HG03520 (cell line): ENCODE results near the gene VPS51.

Experiments used
- ATAC-seq: cut with Tn5 transposase; IDR thresholded peaks from one replicate; pipeline ENCODE4 v1.9.1; 2021; ENCODE audit warnings: mild to moderate bottlenecking, moderate library complexity; ENCODE audit not compliant: unreplicated experiment

The VPS51 gene

DNA sequence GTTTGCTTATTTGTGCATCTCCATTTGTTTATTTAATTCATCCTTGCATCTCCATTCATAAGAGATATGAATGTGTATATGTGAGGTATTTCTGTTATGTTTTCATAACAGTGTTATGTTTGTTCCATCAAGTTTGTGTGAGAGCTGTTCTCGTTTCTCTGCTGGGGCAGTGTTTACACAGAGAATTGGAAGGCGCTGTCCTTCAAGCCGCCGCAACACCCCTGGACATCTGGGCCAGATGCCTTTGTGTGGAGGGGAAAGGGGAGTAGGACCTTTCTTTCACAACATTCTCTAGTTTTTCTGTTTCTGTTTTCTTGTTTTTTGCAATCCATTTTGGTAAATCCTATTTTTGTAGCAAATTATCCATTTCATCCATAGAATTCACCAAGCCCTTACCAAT is 8.6 kb downstream of the VPS51 start:
- no peak for ATAC-seq

DNA sequence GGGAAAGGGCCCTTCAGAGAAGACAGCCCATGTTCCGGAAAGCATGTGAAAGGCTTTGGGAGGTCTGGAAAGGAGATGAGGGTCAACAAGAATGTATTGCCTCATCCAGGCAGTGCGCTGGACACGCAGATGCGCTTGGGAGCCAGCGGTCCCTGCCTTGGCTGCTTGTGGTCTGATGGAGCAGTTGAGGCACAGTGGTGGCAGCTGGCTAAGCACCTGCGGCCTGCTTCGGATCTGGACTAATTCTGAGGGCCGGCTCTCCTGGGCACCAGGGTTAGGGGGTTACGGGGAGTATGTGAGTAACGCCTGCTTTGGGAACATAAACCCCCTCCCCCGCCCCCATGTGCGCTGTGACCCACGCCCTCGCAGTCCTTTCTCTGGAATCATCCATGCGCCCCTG is 11.1 kb downstream of the VPS51 start:
- no peak for ATAC-seq

DNA sequence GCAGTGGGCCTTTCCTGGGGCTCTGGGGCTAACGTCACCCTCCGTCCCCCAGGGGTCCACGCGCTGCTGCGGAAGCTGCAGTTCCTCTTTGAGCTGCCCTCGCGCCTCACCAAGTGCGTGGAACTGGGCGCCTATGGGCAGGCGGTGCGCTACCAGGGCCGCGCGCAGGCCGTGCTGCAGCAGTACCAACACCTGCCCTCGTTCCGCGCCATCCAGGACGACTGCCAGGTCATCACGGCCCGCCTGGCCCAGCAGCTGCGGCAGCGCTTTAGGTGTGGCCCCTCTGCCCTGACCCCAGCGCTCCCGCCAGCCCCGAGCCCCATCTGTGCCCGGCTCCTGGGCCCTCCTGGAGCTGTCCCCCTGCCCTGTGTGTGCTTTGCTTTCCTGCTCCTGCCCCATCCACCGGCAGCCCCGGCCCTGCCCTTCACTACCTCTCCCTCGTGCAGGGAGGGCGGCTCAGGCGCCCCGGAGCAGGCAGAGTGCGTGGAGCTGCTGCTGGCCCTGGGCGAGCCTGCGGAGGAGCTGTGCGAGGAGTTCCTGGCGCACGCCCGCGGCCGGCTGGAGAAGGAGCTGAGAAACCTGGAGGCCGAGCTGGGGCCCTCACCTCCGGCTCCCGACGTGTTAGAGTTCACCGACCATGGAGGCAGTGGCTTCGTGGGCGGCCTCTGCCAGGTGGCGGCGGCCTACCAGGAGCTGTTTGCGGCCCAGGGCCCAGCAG is 11.9 kb downstream of the VPS51 start:
- ATAC-seq = no peak

DNA sequence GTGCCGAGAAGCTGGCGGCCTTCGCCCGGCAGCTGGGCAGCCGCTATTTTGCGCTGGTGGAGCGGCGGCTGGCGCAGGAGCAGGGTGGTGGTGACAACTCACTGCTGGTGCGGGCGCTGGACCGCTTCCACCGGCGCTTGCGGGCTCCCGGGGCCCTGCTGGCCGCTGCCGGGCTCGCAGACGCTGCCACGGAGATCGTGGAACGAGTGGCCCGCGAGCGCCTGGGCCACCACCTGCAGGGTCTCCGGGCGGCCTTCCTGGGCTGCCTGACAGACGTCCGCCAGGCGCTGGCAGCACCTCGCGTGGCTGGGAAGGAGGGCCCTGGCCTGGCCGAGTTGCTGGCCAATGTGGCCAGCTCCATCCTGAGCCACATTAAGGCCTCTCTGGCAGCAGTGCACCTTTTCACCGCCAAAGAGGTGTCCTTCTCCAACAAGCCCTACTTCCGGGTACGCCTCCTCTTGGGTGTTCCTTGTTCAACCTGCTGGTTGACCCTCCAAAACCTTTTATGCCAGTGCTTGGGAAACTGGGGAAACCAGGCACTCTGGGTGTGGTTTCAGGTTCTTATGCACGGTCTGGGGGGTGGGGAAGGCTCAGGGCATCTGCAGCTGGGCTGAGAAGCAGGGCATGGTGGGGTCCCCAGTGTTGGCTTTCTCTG is 12.6 kb downstream of the VPS51 start:
- no peak for ATAC-seq

DNA sequence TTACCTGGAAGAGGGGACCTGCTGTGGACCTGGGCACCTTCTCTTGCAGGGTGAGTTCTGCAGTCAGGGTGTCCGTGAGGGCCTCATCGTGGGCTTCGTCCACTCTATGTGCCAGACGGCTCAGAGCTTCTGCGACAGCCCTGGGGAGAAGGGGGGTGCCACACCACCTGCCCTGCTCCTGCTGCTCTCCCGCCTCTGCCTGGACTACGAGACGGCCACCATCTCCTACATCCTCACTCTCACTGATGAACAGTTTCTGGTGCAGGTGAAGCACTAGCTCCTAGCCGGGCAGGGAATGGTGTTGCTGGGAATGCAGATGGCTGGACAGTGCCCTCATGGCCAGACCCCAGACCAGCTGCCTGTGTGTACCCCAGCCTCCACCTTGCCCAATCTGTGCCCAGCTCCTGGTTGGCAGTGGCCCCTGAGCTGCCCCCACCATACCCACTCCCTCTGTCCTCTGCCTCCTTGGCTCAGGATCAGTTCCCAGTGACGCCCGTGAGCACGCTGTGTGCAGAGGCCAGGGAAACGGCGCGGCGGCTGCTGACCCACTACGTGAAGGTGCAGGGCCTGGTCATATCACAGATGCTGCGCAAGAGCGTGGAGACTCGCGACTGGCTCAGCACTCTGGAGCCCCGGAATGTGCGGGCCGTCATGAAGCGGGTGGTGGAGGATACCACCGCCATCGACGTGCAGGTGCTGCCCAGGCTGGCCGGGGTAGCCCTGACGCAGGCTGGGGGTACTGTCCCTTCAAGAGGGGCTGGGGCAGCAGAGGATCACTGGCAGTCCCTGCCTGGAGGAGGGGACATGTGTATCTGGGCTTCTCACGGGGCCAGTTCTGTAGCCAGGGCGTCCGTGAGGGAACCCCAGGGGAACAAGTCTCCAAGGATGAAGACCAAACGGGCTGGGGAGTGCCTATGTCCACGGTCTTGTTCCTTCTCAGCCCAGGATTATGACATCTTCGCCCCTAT is 13.5 kb downstream of the VPS51 start:
- ATAC-seq = no peak

DNA sequence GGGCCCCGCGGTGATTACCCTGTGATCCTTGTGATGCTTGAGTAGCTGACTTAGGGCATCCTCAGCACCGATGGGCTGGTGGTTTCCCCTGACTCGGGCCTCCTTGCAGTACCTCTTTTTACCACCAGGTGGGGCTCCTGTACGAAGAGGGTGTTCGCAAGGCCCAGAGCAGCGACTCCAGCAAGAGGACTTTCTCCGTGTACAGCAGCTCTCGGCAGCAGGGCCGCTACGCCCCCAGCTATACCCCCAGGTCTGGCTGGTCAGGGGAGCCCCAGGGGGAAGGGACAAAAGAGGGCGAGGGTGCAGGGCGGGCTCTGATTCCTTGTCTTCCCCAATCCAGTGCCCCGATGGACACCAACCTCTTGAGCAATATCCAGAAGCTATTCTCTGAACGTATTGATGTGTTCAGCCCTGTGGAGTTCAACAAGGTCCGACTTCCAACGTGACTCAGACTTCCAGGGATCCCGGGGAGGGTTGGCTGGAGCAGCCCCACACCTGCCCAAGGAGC is 14.4 kb downstream of the VPS51 start:
- ATAC-seq = peak; percentile 33

DNA sequence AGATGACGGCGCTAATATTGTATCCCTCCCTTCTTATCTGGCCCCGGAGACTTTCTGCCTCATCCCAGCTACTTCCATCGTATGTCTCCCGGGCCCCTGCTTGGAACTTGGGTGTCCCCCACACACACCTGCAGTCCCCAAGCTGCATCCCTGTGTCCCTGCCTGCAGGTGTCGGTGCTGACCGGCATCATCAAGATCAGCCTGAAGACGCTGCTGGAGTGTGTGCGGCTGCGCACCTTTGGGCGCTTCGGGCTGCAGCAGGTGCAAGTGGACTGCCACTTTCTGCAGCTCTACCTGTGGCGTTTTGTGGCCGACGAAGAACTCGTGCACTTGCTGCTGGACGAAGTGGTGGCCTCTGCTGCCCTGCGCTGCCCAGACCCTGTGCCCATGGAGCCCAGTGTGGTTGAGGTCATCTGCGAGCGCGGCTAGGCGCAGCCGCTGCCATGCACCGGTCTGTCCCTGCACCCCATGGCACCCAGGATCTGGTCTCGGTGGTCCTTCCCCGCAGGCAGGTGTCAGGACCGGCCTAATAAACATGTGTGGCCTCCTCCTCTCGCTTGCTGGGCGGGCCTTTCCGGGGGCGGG is 15.2 kb downstream of the VPS51 start:
- ATAC-seq = no peak

DNA sequence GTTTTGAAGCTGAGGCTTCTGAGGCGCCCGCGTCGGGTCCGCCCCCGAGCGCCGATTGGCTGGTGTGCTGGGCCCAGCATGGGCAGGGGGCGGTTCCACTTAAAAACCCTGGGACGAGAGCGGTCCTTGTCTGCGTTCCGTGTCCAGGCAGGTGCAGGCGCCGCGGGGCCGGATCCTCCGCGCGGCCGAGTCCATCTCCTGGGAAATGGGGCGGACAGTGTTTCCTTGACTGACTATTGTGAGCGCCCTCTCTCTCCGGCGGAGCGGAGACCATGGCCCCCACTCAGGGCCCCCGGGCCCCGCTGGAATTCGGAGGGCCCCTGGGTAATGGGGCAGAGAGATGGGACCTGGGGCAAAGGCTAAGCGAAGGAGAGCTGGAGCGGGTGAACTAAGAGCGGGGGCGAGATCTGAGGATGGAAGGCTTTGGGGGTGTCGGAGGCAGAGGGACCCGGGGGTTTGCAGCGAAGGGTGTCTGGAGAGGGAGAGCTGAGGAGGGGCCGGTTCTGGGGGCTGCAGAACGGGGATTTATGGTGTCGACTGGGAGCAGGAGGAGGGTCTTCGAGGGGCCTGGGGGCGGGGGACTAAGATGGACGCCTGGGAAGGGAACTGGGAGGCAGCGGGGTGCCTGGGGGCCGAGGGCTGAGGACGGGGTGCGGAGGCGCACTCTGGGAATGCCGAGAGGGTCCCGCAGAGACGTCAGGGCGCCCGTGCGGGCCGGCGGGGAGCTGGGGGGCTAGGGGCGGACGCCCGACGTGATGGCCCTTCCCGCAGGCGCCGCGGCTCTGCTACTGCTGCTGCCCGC is 15.9 kb downstream of the VPS51 start, which contains the start of gene TM7SF2:
Gene TM7SF2 (plus strand): TSS at position 129 of the 802 bp plus-strand sequence. CDS start 144 bp downstream, at position 273.
- ATAC-seq = peak; percentile 53

DNA sequence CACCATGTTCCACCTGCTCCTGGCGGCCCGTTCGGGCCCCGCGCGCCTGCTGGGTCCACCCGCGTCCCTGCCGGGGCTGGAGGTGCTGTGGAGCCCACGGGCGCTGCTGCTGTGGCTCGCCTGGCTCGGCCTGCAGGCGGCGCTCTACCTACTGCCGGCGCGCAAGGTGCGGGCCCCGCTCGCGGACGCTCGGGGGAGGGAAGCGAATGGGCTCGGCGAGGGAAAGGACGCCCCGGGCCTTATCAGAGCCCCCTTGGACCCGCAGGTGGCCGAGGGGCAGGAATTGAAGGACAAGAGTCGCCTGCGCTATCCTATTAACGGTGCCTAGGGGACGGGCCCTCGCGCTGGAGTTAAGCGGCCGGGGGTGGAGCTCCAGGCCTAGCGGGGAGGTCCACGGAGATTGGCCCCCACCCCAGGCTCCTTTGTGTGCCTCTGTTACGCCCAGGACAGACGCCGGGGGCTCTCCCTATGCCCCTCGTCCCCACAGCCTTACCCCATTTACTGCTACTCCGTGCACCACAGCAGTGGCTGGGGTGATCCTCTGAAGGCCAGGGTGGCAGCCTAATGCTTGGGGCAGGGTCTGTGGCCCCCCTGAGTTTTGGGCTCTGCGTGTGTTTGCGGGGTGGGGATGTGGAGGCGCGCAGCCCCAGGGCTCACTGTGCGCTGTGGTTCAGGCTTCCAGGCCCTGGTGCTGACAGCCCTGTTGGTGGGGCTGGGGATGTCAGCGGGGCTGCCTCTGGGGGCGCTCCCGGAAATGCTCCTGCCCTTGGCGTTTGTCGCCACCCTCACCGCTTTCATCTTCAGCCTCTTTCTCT is 16.7 kb downstream of the VPS51 start:
- no peak for ATAC-seq

DNA sequence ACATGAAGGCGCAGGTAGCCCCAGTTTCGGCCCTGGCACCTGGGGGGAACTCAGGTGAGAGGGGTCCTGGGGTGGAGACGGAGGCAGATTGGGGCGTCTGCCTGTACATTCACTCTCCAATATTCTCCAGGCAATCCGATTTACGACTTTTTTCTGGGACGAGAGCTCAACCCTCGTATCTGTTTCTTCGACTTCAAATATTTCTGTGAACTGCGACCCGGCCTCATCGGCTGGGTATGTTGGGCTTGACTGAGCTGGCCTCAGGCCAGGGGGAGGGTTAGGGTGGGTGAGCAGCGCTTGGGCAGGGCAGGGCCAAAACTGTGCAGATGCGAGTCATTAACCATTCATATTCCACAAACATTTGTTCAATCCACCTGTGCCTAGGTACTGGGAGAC is 17.3 kb downstream of the VPS51 start:
- ATAC-seq = no peak

DNA sequence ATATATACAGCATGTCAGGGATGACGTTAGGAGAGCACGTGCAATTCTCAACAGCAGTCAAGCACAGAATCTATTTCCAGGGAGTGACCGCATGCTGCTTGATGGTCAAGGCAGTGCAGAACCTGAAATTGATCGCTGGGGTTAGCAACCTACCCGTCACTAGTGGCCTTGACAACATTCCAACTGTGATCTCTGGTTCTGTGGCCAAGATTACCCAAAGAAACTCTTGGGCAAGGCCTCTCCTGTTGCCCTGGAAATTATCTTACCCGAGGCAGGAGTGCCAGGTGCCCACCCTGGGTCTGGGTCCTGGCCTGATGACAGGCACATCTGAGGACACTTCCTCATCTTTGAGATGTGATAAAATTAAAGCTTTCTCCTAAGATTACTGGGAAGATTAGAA is 17.8 kb downstream of the VPS51 start:
- ATAC-seq = no peak

DNA sequence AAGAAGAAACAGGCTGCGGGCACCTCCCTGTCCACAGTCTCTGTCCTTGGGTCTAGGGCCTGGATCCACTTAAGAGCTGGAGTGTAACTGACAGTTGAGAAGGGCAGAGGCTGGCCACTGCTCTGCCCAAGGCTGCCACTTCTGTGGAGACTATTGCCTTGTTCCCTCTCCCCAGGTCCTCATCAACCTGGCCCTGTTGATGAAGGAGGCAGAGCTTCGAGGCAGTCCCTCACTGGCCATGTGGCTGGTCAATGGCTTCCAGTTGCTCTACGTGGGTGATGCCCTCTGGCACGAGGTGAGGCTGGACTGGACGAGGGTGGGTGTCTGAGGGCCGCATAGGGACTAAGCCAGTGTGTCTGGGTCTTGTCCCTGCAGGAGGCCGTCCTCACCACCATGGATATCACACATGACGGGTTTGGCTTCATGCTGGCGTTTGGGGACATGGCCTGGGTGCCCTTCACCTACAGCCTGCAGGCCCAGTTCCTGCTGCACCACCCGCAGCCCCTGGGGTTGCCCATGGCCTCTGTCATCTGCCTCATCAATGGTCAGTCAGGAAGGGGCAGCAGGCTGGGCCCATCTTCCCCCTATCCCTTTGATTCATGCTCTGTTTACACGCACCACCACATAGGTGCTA is 18.6 kb downstream of the VPS51 start:
- ATAC-seq = no peak

DNA sequence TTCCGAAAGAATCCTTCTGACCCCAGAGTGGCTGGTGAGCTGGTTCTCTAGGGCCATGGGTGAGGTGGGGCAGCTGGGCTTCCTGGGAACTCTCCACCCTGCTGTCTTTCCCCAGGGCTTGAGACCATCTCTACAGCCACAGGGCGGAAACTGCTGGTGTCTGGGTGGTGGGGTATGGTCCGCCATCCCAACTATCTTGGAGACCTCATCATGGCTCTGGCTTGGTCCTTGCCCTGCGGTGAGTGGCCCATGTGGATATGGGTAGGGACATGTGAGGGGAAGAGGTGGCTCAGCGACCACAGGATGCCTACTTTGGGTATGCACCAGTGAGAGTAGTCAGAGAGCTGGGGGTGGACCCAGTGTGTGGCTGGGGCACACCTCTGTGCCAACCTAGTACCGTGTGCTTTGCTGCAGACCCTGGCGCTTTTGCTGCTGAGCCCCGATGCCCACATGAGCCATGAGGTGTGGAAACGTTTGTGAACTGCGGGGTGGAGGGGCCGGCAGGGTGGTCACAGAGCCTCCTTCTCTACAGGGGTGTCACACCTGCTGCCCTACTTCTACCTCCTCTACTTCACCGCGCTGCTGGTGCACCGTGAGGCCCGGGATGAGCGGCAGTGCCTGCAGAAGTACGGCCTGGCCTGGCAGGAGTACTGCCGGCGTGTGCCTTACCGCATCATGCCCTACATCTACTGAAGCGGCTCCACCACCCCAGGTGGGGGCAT is 19.5 kb downstream of the VPS51 start:
- no peak for ATAC-seq

DNA sequence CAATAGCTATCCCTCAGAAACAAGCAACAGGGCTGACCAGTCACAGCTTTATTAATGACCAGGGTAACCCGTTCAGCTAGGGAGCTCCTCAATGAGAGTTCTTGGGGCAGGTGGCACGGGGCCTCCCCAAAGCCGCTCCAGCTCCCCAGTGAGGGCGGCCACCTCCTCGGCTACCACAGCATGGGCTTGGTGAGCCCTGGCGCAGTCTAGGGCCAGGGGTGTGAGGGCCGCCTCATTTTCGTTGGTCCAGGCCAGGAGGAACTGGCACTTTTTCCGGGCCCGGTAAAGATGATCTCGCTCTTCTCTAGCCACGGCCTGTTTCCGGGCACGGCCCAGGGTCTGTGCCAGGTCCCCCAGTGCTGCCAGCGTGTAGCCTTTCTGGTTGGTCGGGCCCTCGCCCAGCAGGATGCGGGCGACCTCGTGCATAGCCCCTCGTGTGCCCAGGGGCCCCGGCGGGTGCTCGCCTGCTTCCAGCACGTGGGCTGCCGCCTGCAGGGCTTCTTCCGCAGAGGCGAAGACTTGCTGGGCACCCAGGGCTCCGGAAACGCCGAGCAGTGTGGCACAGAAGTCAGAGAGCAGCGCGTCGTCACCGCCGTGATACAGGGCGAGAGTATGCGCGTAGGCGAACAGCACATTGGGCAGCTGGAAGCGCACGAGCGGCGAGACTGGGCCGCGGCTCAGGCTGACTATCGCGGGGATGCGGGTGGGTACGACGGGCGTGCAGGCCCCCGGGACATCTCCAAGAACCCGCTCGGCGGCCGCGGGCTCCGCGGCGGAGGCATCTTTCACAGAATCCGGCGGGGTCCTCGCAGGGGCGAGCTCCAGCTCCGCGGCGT is 20.6 kb downstream of the VPS51 start:
- no peak for ATAC-seq

DNA sequence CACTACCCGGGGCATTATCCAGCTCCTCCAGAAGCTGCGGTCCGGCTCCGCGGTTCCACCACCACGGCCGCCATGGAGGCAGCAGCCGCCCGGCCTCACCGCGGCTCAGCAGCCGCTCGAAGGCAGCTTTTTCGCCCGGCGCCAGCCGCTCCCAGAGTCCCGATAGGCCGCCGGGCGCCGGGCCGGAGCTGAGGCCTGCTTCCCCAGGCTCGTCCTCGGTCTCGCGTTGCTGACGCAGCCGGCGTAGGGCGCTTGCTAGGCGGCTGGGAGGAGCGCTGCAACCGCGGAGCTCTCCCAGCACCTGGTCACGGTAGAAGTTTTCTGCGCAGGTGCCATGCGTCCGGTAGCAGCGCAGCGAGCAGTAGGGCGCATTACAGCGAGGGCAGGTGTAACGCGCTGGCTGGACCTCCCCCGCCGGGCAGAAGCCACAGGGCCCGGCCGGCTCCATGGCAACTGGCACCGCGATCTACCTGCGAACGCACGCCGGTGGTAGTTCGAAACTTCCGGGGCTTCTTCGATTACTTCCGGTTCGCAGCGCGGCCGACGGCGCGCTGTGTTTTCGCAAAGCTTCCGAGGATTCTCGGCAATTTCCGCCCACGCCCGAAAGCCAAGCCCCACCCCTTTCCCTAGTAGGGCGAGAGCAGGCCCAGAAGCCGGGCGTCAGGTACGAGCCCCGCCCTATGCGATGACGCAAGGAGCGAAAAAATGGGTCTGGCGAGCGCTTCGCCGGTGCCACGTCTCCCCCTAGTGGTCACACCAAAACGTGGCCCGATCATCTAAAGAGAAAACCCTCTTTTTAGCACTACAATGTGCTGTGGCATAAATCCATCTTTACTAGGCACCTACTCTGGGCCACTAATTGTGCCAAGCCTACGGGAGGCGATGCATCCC is 21.4 kb downstream of the VPS51 start, which contains the start of gene ZNHIT2:
Gene ZNHIT2 (minus strand): TSS at position 496 of the 891 bp plus-strand sequence. CDS start 48 bp downstream, at position 448.
- ATAC-seq = peak; percentile 49
